NCI-H1092 treated with DMSO at 0.1 percent for 48 hours (cell line): ENCODE results near the gene AMIGO2.

ENCODE experiments used
- DNase-seq: peaks from one replicate; lab custom pipeline; 2025; lab: John Stamatoyannopoulos, UW

AMIGO2 gene

DNA sequence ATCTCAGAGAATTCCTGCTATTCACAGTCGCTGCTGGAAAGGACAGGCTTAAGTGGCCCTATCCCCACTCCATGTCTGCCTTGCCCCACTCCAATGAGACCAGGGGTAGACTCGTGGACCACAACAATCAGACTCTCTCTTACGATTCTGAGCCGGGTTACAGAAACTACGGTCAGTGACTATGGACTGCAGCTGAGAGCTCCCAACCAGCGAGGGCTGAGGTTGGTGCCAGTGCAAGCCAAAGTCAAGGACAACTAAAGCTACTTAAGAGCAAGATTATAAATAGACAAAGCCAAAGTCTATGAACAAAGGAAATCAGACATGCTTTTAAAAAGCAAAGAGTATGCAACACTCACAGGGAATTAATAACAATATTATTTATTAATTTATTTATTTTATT lies 18.3 kb upstream of the AMIGO2 start:
- DNase-seq = no peak

DNA sequence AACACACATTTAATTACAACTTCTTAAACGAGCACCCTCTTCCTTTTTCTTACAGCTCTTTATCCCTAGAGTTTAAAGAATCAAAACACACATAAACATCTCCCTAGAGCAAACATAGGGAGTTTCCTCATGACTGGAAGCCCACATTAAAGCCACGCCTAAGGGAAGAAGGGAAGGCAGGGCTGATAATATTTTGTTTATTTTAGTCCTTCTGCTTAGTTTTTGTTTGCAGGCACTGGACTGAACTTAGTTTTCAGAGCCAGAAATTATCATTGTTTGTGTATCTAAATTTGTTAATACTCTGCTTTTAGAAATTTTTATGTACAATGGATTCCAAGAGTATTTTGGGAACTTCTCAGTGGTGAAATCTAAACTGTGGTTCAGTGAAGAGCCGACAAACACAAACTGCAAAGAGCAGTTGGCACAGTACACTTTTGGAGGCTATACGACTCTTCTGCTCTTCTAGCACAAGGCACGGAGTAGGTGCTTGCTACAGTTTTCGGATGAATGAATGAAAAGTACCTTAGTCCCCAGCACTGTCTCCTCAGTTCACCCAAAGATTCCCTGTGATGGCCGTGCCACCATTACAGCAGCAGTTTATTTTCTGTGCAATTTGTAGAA lies 17.6 kb upstream of the AMIGO2 start:
- DNase-seq = no peak

DNA sequence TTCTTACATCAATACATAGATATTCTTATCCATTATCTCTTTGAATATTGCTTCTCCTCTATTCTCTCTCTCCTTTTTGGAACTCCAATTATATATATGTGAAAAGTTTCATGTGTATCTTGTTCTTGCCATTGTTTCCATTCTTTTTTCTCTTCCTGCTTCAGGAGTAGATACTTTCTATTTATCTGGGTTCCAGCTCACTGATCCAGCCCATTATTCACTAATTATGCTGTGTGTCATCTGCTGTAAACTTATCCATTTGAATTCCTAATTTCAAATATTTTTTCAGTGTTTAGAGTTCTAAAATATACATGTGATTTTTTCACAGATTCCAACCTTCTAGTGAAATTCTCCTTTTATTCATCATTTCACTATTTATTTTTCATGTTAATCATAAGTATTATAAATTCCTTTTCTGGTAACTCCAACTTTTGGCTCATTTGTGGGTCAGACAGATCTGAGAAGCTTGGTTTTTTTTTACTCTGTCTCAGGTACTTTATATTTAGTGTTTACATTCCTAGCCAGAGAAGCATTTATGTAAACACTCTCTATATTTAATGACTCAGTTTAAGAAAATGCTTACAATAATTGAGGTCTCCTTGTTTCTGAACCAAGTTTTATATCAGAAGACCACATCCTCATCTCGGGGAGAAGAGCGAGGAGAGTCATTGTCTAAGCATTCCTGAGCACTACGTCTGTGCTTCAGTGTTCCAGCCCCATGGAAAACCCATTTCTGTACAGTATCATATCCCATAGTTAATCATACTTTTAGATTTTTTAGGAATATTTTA lies 15.9 kb upstream of the AMIGO2 start:
- no peak for DNase-seq

DNA sequence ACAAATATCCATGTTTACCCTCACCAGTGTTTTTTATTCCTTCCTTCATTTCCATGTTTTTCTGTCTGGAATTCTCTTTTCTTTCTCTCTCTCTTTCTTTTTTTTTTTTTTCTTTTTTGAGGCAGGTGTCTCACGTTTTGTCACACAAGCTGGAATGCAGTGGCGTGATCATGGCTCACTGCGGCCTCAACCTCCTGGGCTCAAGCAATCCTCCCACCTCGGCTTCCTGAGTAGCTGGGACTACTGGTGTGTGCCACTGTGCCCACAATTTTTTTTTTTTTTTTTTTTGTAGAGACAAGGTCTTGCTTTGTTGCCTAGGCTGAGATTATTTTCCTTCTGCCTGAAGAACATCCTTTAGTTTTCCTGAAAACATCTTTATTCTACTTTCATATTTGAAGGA lies 15.0 kb upstream of the AMIGO2 start:
- no peak for DNase-seq

DNA sequence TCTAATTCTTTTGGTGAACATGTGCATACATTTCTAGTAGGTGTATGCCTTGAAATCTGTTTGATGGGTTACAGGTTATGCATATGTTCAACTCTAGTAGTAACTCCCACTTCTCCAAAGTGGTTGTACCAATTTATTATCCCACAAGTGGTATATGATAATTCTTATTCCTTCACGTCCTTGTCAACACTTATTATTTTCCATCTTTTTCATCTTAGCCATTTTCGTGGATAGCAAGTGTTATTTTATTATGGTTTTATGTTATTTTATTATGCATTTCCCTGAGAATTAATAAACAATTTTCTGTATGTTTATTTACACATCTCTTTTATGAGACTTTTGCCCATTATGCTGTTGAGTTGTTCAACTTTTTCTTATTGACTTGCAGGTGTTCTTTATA lies 11.2 kb upstream of the AMIGO2 start:
- DNase-seq = no peak

DNA sequence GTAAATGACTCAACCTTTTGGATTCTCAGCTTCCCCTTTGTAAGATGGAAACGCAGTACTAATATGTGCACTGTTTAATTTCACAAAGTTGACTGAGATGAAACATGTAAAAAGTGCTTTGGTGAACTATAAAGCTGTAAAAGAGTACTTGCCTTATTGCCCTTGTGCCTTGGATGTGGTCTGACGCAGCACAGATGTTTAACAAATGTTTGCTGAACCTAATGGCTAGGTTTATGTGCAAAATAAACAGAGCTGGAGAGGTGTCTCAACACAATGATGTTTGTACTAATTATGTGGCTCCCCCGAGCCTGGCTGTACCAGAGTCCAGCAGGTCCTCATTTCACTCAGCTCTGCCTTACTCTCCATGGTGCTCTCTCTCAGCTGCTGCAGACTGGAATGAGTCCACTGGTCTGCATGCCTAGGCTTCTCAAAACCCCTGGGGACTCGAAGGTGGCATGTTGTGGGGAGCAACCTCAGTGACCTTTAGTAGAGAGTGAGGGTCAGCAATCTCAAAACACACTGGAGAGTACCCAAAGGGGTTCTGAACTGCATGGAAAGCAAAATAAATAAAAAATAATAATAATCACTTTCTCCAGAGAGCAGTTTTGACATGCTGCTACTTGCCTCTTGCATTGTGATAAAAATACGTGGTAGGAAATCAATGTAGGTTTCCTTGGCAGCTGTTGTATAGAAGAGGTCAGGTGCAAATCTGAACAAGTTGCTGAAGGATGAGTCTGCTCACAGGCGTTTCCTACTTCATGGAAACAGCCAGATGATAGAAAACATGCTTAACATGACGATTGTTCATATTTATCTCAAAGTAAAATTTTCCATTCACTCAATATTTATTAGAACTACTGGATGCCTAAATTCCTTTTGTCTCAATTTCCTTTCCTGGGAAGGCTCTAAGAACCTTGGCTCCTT lies 8.5 kb upstream of the AMIGO2 start:
- DNase-seq = peak; percentile 99

DNA sequence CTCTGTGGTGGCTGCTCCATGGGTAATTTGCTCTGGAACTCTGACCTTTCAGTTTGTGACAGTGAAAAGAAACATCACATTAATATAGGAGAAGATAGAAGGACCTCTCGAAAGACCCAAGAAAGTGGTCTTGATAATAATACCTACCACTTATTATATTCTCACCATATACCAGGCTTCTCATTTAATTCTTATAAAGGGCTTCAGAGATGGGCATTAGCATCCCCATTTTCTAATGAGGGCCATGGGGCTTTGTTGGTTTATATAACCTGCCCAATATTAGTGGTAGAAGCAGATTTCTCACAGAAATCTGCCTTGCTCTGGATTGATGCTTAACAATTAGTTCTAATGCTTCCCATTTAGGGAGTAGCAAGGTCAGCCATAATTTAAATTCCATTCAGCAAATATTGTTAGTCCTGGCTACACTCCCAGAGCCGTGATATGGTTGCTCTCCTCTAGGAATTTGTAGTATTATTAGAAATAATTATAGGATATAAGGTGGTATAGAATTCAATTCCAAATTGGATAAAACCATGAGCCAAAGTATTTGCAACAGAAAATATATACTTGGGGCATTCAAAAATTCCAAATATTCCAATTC lies 7.4 kb upstream of the AMIGO2 start:
- peak; percentile 86 for DNase-seq

DNA sequence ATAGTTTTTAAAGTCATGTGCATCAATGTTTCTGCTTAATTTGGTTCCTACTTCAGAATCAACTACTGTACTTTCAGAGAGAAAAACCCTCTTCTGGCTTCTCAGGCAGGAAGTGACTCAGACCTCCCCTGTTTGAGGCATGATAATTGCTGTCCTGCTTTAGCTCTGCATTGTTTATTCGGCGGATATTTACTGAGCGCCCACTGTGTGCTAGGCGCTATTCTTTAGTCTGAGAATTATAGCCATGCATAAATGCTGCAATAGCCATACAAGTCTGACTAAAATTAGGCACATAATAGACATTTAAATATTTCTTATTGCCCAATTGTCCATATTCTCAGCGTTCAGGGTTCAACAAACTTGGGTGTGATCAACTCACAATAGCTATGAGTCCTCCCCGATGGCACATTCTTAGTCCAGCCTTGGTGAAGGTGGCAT lies 6.1 kb upstream of the AMIGO2 start:
- DNase-seq = peak; percentile 35

DNA sequence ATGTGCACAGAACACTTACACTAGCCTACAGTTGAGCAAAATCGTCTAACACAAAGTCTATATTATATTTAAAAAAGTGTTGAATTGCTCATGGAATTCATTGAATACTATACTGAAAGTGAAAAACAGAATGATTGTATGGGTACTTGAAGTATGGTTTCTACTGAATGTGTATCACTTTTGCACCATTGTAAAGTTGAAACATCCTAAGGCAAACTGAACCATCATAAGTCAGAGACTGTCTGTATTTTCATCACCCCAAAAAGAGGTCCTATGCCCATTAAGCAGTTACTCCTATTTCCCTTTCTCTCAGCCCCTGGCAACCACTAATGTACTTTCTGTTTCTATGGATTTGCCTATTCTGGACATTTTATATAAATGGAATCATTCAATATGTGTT lies 4.4 kb upstream of the AMIGO2 start:
- no peak for DNase-seq

DNA sequence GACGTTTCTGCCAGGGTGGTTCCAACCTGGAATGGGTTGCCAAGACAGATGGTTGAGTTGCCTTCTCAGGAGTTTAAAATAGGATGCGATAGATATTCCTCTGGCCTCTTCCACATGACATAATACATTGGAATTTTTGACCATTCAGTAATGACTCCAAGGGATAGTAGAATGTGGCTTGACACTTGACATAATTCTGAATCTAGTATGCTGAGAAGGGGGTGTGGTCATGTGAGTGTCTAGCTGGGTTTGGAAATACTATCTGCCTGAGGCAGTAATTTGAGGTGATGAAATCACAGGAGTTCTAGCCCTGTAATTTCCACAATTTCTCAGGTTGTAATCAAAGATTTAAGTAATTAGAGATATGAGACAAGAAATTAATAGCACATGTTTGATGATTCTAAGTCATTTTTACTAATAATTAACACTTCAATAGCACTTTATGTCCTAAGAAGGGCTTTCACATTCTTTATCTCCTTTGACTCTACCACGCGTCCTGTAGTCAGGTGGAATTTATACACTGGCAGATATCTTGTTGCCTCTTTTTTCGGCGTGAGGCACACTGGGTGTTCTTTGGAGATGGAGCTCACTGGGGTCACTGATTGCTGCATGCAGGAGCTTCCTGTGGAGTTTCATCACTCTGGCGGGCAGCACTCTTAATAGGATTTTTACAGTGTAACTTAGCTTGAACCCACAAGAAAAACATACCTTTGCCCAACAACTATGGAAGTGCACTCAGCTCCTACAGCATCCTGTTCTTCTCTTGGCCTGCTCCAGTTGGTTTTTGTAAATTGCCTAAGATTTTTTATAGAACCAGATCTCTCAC lies 3.2 kb upstream of the AMIGO2 start:
- DNase-seq = no peak

DNA sequence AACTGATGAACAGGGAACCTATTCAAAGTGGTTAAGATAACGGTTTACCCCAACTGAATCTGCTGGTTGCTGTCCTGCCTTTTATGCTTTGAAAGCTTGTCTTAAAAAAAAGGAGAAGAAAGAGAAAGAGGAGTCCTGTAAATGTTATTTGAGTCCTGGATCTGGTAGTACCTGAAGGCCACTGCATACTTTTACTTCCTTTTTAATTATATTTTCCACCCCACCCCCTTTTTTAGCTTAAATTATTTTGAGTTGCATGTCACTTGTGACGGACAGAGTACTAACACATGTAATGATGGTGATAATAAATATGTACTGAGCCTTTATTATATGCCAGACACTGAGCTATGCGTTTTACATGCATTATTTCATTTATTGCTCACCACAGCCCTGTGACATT lies 2.5 kb upstream of the AMIGO2 start:
- DNase-seq = no peak

DNA sequence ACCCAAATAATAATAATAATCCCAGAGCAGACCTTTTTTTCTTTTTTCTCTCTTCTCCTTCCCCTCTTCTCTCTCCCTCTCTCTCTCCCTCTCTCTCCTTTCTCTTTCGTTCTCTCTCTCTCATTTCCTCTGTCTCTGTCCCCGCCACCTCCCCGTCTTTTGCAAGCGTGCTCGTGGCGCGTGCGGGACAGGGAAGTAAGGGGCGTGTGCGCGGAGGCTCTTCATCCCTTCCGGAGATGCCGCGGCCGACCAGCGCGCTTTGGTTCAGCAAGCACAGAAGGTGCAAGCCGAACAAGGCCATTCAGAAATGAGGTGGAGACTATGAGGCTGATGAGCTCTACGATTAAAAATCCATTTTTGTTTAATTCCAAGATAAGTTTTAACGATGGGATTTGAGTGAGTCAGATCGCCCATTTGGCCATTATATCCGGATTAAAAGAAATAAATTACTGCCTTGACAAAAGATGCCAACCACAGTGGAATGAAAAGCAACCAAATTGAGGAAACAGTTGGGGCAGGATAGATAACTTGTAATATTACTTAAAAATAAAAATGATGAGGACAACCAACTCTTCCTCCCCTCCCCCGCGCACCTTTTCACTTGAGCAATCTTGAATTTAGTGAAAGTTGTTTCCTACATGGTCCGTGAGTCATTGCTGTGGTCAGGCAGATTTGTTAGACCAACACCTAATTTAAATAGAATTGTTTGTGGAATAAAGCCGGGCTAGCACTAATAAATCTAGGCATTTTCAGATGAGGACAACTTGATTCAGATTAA lies 1.2 kb upstream of the AMIGO2 start:
- DNase-seq = no peak

DNA sequence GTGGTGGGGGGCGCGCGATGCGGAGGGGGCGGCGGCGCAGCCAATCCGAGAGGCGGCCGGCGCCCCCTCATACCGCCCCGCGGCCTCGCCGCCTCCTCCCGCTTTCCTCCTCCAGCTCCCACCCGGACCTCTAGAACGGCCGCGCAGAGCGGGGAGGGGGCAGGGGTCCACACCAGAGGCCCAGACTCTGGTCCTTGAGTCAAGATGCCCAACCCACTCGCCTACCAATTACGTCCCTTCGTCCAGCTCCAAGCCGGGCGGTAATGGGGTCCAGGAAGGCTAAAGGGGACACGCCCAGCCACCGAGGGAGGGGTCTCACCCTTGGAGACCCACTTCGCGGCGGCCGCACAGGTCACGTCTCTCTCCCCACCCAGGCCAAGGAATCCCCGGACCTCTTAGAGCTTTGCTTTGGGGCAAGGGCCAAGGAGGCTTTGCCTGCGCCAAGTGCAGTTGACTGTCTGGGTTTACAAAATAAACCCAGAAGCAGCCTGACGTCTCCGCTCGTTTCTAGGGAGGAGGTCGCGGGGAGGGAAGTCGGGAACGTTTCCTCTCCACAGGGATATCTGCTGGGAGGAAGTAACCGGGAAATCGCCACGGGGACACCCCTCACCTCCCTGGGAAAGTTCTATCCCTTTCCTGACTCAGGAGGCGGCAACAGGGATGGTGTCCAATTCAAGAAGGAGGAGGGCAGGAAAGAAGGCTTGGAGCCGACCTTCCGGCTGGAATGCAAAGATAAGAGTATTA lies 394 bp upstream of the AMIGO2 start:
- DNase-seq = peak; percentile 40

DNA sequence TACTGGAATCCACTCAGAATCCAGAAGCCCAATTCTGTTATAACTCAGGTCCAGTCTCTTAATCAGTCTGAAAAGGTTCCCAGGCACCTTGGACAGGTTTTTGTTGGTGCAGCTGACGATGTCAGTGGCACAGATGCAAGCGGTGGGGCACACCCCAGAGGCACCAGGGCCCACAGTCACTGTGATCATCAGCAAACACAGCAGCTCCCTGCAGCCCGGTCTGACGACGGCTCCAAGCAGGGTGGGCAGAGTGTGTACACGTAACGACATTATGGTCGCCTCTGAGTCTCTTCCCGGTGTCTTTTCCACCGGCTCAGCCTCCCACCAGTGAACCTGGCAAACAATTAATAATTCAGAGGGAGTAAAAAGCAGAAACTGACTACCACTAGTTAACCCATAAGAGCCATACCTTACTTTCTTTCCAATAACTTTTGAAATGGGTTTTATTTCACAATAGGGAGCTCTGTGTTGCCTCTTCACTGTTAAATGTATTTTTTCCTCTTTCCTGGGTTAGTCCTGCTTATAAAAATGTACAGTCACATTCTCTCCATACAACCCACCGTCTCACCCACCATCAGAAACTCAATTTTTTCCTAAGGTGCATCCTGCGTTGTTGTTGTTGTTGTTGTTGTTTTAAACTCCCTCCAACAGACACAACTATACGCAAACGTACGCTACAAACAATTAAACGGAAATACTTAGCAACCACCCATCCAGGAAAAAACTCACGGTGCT lies 859 bp downstream of the AMIGO2 start:
- peak; percentile 69 for DNase-seq

DNA sequence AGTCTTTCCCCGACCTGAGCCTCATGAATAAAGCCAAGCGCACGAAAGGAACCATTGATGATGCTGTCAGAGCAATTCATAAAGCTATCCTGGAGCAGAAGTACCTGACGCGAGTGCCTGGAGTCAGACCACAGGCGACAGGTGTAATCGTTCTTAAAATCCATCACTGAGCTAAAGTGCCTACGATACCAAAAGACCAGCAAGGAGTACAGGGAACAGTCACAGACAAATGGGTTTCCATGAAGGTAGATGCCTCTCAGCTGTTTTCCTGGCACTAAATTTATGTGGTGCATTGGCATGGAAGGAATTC lies 1.7 kb downstream of the AMIGO2 start:
- DNase-seq = no peak

DNA sequence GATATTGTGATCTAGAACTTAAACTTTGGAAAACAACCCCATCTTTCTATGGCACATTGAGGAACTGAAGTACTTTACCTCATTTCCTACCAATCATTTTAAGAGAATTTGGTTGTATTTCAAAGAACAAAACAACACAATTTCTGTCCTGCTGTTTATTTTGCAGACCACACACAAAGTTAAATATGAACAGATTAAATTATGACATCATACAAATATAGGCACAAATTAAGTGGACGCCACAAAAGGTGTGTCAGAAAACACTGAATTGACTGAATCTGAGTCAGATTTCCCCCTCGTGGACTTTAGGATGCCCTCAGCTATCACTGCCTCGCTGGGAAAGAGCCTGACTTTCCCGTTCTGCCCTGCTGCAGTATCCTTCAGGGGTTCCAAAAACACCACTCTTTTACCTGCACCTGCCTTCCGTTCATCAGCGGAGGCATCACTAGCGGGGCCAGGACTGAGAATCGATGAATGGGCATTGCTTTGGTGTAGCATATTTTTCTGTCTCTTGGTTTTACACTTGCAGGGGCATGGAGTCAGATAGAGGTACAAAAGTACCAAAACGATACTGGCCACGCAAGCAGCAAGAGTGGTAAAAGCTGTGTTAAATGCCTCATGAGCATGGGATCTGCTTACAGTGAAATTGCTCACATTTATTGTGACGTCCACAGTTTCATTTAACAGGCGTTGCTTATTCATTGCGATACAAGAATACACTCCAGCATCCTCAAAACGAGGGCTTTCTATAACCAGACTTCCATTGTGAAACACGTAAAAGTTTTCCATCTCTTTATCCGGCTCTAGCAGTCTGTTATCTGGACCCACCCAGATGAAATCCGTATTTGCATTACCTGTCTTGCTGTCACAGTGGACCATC lies 2.3 kb downstream of the AMIGO2 start:
- DNase-seq = no peak

DNA sequence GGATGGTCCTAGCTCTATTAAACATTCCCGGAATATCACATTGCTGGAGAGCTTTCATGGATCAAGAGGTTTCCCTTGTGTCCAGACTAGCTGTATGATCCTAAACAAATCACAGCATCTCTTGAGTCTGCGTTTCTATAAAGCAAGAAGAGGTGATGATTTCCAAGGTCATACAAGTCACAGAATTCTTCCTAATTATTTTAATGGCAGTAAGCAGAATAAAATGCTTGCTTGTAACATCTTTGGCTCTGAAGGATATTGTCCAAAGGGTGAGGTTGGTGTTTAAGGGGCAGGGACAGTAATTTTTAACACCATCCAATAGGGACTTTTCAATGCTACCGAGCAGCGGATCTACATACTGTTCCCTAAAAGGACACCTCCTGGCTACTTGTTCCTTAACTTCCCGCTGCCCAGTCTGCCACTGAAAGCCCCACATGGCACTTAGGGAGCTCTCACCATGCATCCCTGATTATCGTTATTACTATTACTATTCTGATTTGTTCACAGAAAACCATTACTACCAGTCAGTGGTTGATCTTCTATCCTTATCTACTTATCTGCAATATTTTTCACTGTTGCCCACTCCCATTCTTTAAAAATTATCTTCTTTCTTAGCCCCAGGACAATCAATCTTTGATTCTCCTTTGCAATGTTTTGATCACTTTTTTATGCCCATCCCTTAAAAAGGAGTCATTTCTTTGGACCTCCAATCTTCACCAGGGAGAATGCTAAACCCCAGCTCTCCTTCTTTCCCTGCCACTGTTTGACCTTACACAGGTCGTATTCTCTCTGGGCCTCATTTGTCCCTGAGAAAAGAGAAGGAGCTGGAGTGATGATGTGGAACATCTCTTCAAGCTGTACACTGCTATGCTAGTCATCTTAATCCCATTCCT lies 4.3 kb downstream of the AMIGO2 start:
- DNase-seq = no peak
